Ovary (tissue), 3 donors: Measurements from ENCODE around the gene ZNF41.

Experiments
- EP300 ChIP-seq: sonication (generic); formaldehyde crosslinking; IDR thresholded peaks from one replicate; pipeline ENCODE4 v1.6.1; 2017; ENCODE audit warnings: antibody characterized with exemption
- TF ChIP-seq, protein P1 (sequence below), 3 donors: fragments of 450-650 bp in 2 of 3; fragments of 200-600 bp in 1 of 3; IDR thresholded peaks; one replicate each; pipeline versions ENCODE4 v1.5.1 to v1.8.0; 2016 to 2022; ENCODE audit warnings: antibody characterized with exemption in 3 of 3, mild to moderate bottlenecking in 1 of 3
- donor health status: DM: no; HTN: no; CAD: no.

DNA sequence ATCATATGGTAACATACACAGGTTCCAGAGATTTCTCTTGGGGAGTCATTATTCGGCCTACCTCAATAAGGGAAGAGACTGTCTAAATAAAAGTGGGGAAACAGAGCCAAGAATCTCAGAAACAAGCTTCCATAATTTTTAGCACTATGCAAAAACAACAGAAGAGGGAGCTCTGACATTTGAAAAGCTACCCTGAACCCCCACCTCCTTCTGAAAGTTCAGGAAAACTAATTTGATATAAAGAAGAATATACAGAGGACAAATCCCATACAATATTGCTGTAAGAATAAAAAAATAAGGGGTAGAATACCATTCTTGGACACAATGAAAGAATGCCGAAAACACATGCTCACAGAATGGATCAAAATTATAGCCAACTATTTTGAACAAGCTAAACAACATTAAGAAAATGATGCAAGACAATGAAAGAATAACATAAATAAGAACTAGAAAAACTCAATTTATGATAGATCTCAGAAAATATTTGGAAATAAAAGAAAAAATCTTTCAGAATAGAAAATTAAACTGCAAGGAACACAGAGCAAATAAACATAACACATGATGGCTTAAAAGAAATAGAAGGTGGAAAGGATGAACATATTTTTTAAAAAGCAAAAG is 14.4 kb upstream of the ZNF41 start:
- TF ChIP-seq, protein P1, sequence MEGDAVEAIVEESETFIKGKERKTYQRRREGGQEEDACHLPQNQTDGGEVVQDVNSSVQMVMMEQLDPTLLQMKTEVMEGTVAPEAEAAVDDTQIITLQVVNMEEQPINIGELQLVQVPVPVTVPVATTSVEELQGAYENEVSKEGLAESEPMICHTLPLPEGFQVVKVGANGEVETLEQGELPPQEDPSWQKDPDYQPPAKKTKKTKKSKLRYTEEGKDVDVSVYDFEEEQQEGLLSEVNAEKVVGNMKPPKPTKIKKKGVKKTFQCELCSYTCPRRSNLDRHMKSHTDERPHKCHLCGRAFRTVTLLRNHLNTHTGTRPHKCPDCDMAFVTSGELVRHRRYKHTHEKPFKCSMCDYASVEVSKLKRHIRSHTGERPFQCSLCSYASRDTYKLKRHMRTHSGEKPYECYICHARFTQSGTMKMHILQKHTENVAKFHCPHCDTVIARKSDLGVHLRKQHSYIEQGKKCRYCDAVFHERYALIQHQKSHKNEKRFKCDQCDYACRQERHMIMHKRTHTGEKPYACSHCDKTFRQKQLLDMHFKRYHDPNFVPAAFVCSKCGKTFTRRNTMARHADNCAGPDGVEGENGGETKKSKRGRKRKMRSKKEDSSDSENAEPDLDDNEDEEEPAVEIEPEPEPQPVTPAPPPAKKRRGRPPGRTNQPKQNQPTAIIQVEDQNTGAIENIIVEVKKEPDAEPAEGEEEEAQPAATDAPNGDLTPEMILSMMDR (IDR thresholded peaks at IDR 0.05), result no peak
- TF ChIP-seq EP300, result no peak
